Stomach smooth muscle (tissue), 2 donors: ENCODE data around the gene SNX20.
A peak's percentile ranks its signal among the peaks of the same experiment; 100 is the strongest.

Source experiments
- H3K27ac ChIP-seq: one replicate; pipeline ENCODE4 v1.7.0; 2013; ENCODE audit warnings: mild to moderate bottlenecking, low read length, inconsistent platforms
- H3K27me3 ChIP-seq, 2 donors: one replicate each; pipeline ENCODE4 v1.7.0; 2013; ENCODE audit warnings: low read length in 2 of 2; ENCODE audit not compliant: insufficient read depth in 2 of 2, control insufficient read depth in 1 of 2
- H3K36me3 ChIP-seq, 2 donors: one replicate each; pipeline ENCODE4 v1.7.0; 2013; ENCODE audit warnings: low read length in 2 of 2; ENCODE audit not compliant: control insufficient read depth in 2 of 2, insufficient read depth in 2 of 2
- H3K4me1 ChIP-seq: one replicate; pipeline ENCODE4 v1.7.0; 2013; ENCODE audit warnings: low read length; ENCODE audit not compliant: control insufficient read depth, insufficient read depth
- H3K4me3 ChIP-seq, 2 donors: one replicate each; pipeline ENCODE4 v1.7.0; 2013; ENCODE audit warnings: low read length in 2 of 2
- H3K9ac ChIP-seq, 2 donors: one replicate each; pipeline ENCODE4 v1.7.0; 2013; ENCODE audit warnings: low read length in 2 of 2, mild to moderate bottlenecking in 1 of 2
- H3K9me3 ChIP-seq, 2 donors: one replicate each; pipeline ENCODE4 v1.7.0; 2013; ENCODE audit warnings: low read length in 2 of 2; ENCODE audit not compliant: control insufficient read depth in 2 of 2
- donor health status: healthy.
- donor health status: Pancreatic carcinoma.

Gene SNX20

GRCh38 chr16:50631985-50632576, 49.0 kb downstream of the SNX20 start:
- no peak overlapping the region for H3K27ac ChIP-seq
- no peak overlapping the region for H3K4me3 ChIP-seq
- H3K4me1 ChIP-seq, result peaks cover 7% of the 10 kb centered on the region
- H3K27me3 ChIP-seq, result no peaks in the 10 kb centered on the region
- H3K36me3 ChIP-seq, result peaks cover 6 to 19% of the 10 kb centered on the region in 2 donors
- no peaks in the 10 kb centered on the region for H3K9me3 ChIP-seq
- no peak overlapping the region for H3K9ac ChIP-seq

GRCh38 chr16:50631249-50631984, 49.7 kb downstream of the SNX20 start:
- H3K9ac ChIP-seq, result no peak overlapping the region
- peaks cover 6 to 19% of the 10 kb centered on the region in 2 donors for H3K36me3 ChIP-seq
- peaks cover 13% of the 10 kb centered on the region for H3K4me1 ChIP-seq
- H3K4me3 ChIP-seq, result no peak overlapping the region
- H3K9me3 ChIP-seq, result no peaks in the 10 kb centered on the region
- H3K27me3 ChIP-seq, result no peaks in the 10 kb centered on the region
- H3K27ac ChIP-seq, result no peak overlapping the region

GRCh38 chr16:50630394-50631020, 50.6 kb downstream of the SNX20 start:
- H3K4me1 ChIP-seq, result peaks cover 22% of the 10 kb centered on the region
- no peak overlapping the region for H3K9ac ChIP-seq
- H3K36me3 ChIP-seq, result peaks cover 6 to 22% of the 10 kb centered on the region in 2 donors
- no peaks in the 10 kb centered on the region for H3K9me3 ChIP-seq
- no peaks in the 10 kb centered on the region for H3K27me3 ChIP-seq
- no peak overlapping the region for H3K4me3 ChIP-seq
- H3K27ac ChIP-seq, result no peak overlapping the region

GRCh38 chr16:50629334-50629733, 51.8 kb downstream of the SNX20 start:
- H3K27ac ChIP-seq, result no peak overlapping the region
- H3K36me3 ChIP-seq, result peaks cover 4 to 21% of the 10 kb centered on the region in 2 donors
- H3K4me1 ChIP-seq, result peaks cover 22% of the 10 kb centered on the region
- no peak overlapping the region for H3K4me3 ChIP-seq
- H3K9me3 ChIP-seq, result no peaks in the 10 kb centered on the region
- no peak overlapping the region for H3K9ac ChIP-seq
- H3K27me3 ChIP-seq, result no peaks in the 10 kb centered on the region

GRCh38 chr16:50628156-50628802, 52.8 kb downstream of the SNX20 start:
- Histone ChIP-seq H3K9me3 (no peaks in the 10 kb centered on the region), H3K27ac (no peak overlapping the region), H3K4me3 (no peak overlapping the region), H3K9ac (no peak overlapping the region), H3K27me3 (no peaks in the 10 kb centered on the region), H3K4me1 (peaks cover 22% of the 10 kb centered on the region), H3K36me3 (peaks cover 2 to 17% of the 10 kb centered on the region in 2 donors)

GRCh38 chr16:50627419-50627818, 53.7 kb downstream of the SNX20 start:
- Histone ChIP-seq H3K36me3 (peaks cover 2 to 17% of the 10 kb centered on the region in 2 donors), H3K9me3 (no peaks in the 10 kb centered on the region), H3K4me1 (peaks cover 22% of the 10 kb centered on the region), H3K4me3 (peak overlapping the region; percentile 19 to 29), H3K27me3 (no peaks in the 10 kb centered on the region), H3K27ac (no peak overlapping the region), H3K9ac (peak overlapping the region; percentile 1 to 42)

GRCh38 chr16:50626868-50627267, 54.2 kb downstream of the SNX20 start:
- H3K9me3 ChIP-seq, result no peaks in the 10 kb centered on the region
- no peaks in the 10 kb centered on the region for H3K27me3 ChIP-seq
- H3K36me3 ChIP-seq, result peaks cover 2 to 14% of the 10 kb centered on the region in 2 donors
- H3K9ac ChIP-seq, result peak overlapping the region; percentile 1 to 42
- peak overlapping the region in 1 of 2 donors; percentile 29 for H3K4me3 ChIP-seq
- H3K27ac ChIP-seq, result no peak overlapping the region
- peaks cover 22% of the 10 kb centered on the region for H3K4me1 ChIP-seq

- H3K27ac ChIP-seq, result no peak overlapping the region
- H3K27me3 ChIP-seq, result no peaks in the 10 kb centered on the region
Measured at GRCh38 chr16:50625374-50625773, 55.7 kb downstream of the SNX20 start.

GRCh38 chr16:50624449-50624970, 56.6 kb downstream of the SNX20 start:
- H3K9ac ChIP-seq, result no peak overlapping the region
- H3K4me1 ChIP-seq, result peaks cover 22% of the 10 kb centered on the region
- H3K27me3 ChIP-seq, result no peaks in the 10 kb centered on the region
- no peaks in the 10 kb centered on the region for H3K9me3 ChIP-seq
- no peak overlapping the region for H3K27ac ChIP-seq
- peaks cover 0 to 3% of the 10 kb centered on the region in 2 donors for H3K36me3 ChIP-seq
- H3K4me3 ChIP-seq, result no peak overlapping the region

More at GRCh38 chr16:50625374-50625773, 55.7 kb downstream of the SNX20 start:
- no peak overlapping the region for H3K4me3 ChIP-seq
- H3K9ac ChIP-seq, result no peak overlapping the region
- peaks cover 2 to 3% of the 10 kb centered on the region in 2 donors for H3K36me3 ChIP-seq
- H3K9me3 ChIP-seq, result no peaks in the 10 kb centered on the region
- H3K4me1 ChIP-seq, result peaks cover 22% of the 10 kb centered on the region

GRCh38 chr16:50622643-50623369, 58.3 kb downstream of the SNX20 start:
- Histone ChIP-seq H3K4me3 (no peak overlapping the region), H3K4me1 (peaks cover 32% of the 10 kb centered on the region), H3K27ac (no peak overlapping the region), H3K9me3 (no peaks in the 10 kb centered on the region), H3K36me3 (peaks cover 0 to 3% of the 10 kb centered on the region in 2 donors), H3K27me3 (no peaks in the 10 kb centered on the region), H3K9ac (no peak overlapping the region)
